NCI-H526 (cell line): Measurements from ENCODE around the gene RPTOR.

Source experiments
- DNase-seq, 2 experiments: peaks; one replicate each; lab custom pipeline; 2025; lab: John Stamatoyannopoulos, UW

The RPTOR gene

GRCh38 chr17:80892900-80893603, 348.4 kb downstream of the RPTOR start:
- DNase-seq, result no peak

GRCh38 chr17:80893604-80894438, 349.2 kb downstream of the RPTOR start:
- DNase-seq, result no peak

GRCh38 chr17:80894439-80894721, 349.7 kb downstream of the RPTOR start:
- DNase-seq, result peak in 1 of 2 experiments; percentile 6

GRCh38 chr17:80894726-80895125, 350.1 kb downstream of the RPTOR start:
- no peak for DNase-seq

- DNase-seq, result no peak
Measured at GRCh38 chr17:80895366-80895765, 350.7 kb downstream of the RPTOR start.

GRCh38 chr17:80898716-80899115, 354.1 kb downstream of the RPTOR start:
- no peak for DNase-seq

- peak; percentile 26 to 61 for DNase-seq
Measured at GRCh38 chr17:80899402-80900268, 355.0 kb downstream of the RPTOR start.

GRCh38 chr17:80901319-80901718, 356.7 kb downstream of the RPTOR start:
- no peak for DNase-seq

- DNase-seq, result no peak
Measured at GRCh38 chr17:80902197-80902962, 357.7 kb downstream of the RPTOR start.

- no peak for DNase-seq
Measured at GRCh38 chr17:80902963-80903611, 358.4 kb downstream of the RPTOR start.

GRCh38 chr17:80904036-80904753, 359.6 kb downstream of the RPTOR start:
- DNase-seq, result no peak

GRCh38 chr17:80905586-80906230, 361.1 kb downstream of the RPTOR start:
- DNase-seq, result no peak

- no peak for DNase-seq
Measured at GRCh38 chr17:80906364-80907259, 362.0 kb downstream of the RPTOR start.

GRCh38 chr17:80907281-80907680, 362.6 kb downstream of the RPTOR start:
- DNase-seq, result no peak

GRCh38 chr17:80908211-80908610, 363.6 kb downstream of the RPTOR start:
- DNase-seq, result no peak

- DNase-seq, result no peak
Measured at GRCh38 chr17:80908776-80909175, 364.1 kb downstream of the RPTOR start.

GRCh38 chr17:80909635-80910034, 365.0 kb downstream of the RPTOR start:
- no peak for DNase-seq

GRCh38 chr17:80910043-80910442, 365.4 kb downstream of the RPTOR start:
- no peak for DNase-seq

GRCh38 chr17:80912476-80912875, 367.8 kb downstream of the RPTOR start:
- DNase-seq, result no peak
